HG03039 (cell line): ENCODE data around the gene OR4S2.

ENCODE experiments used
- ATAC-seq: cut with Tn5 transposase; IDR thresholded peaks from one replicate; pipeline ENCODE4 v1.9.1; 2021; ENCODE audit warnings: mild to moderate bottlenecking, moderate library complexity; ENCODE audit not compliant: unreplicated experiment

The OR4S2 gene

DNA sequence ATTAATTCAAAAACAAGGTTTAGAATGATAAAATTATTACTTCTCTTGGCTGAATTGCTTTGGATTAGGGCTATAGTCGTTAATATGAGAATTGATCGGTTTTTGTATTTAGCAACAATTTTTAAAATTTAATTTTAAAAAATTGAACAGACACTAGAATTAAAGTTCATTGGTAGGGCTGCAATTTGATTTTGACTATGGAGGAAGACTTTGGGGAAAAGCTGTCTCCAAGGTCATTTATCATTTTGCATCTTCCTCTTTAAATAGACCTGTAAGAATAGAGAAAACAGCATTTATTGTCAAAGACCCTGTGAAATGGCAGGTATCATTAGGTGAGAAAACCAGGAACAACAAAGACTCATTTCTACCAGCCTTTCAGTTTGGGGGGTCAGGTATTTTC is at the start of gene OR4S2:
TSS of gene OR4S2 (plus strand) at position 301 of the 400 bp plus-strand sequence. CDS start 2,577 bp downstream, outside the sequence.
- no peak for ATAC-seq

DNA sequence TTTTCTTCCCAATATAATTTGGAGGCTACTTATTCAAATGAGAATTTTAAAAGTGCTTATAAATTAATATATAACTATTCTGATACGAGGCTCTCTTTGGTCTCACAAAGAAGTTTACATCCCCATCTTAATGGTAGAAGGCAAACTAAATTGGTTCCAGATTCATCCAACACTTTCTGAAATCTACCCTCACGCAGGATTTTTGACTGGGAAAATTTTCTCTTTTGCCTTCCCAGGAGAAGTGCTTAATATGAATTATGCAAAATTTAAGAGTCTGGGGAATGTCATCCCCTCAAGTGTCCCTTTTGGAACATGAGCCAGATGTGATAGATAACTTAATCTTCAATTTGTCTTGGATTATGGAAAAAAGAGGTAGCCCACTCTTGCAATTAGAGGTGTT is 40.6 kb upstream of the OR4S2 start, which contains the start of gene OR4C11:
TSS of gene OR4C11 (minus strand) at position 101 of the 400 bp plus-strand sequence. CDS start 3,272 bp downstream, outside the sequence.
- ATAC-seq = no peak

DNA sequence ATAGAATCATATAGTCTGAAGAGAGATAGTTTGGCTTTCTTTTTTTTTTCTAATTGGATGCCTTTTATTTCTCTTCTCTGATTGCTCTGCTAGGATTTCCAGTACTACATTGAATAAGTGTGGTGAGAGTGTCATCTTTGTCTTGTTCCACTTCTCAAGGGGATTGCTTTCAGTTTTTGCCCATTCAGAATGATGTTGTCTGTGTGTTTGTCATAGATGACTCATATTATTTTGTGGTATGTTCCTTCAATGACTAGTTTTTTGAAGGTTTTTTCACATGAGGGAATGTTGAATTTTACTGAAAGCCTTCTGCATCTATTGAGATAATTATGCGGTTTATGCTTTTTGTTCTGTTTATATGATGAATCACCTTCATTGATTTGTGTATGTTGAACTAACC is 23.6 kb upstream of the OR4S2 start:
- no peak for ATAC-seq

DNA sequence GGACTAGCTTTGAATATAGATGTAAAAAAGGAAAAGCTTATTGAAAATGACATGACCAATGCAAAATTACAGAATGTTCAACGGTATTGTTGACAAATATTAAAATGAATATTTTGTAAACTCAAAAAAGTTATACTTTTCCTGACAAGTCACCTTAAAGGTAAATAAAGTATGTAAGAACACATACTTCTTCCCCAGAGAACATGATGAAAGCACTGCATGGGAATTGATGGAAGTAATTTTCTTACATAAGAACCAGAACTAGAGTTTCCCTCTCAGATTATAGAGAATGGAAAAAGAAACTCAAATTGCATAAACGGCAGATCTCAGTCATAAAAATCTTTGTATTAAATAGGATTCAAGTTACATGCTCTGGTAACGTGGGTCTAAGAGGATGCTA is 13.3 kb upstream of the OR4S2 start, which contains the start of gene OR4P4:
TSS of gene OR4P4 (plus strand) at position 301 of the 400 bp plus-strand sequence.
- ATAC-seq = no peak

DNA sequence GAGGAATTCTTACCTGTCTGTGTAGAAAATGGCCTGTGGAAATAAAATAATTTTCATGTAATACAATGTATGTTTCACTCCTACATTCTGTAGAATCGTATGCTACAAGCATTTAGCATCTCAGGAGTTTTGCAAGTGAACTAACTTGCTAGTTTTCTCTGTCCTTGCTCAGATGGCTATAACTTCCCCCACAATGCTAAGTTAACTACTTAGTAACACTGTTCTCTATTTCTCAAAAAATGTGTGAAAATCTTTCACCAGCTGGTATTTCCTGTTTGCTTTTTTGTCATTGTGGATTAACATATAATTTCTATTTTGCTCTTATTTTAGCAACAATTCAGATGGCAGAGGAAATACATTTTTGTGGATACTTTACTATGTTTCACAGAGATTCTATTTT is 4.4 kb downstream of the OR4S2 start:
- ATAC-seq = no peak

GRCh38 chr11:55655096-55655495 is 7.0 kb downstream of the OR4S2 start:
- no peak for ATAC-seq

DNA sequence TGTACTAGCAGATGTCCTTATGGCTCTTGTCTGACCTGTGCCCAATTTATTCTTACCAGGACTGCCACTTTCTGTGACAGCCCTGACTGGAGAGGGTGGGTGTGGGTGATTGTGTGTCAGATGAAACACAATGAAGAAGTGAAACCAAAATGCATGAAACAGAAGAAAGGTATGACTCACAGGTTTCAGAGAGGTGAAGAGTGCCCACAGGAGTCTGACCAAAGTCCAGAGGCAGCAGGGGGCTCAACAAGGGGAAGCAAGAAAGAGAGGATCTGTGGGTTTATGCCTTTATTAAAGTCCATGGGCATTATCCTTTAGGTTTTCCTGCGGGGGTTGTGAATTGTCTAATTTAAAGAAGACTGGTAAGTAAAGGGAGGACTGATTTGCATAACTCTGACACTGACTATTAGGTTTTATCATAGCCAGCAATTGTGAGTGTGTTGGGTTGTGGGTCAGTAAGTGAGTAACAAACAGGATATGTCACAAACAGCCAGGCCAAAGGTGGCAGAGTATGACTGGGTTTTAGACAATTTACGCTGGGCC is 10.0 kb downstream of the OR4S2 start:
- ATAC-seq = peak; percentile 97

- ATAC-seq = peak; percentile 29
Observed at GRCh38 chr11:55658608-55659007, 10.5 kb downstream of the OR4S2 start.

- ATAC-seq = no peak
Observed at GRCh38 chr11:55661901-55662300, 13.8 kb downstream of the OR4S2 start, which contains the start of gene OR4C6. Gene OR4C6 (plus strand): TSS chr11:55662201. CDS start chr11:55665167, 2,966 bp downstream.

DNA sequence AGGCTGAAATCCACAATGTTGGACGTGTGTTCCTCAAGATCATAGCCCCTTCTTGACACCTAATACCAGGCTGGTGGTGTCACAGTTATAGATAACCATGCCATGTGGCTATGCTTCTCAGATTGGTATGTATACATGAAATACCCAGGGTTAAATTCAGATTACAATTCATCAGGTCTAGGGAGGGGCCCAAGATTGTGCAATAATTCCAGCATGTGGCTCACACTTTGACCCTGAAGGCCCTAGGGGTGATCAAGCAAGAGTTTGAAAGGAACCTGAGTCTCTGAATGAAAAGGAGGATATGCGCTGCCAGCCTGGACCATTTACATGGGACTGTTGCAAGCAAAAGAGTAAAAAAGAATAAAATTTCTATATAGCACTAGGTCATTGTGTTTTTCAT is 21.2 kb downstream of the OR4S2 start:
- ATAC-seq = no peak

GRCh38 chr11:55673860-55674259 is 25.7 kb downstream of the OR4S2 start:
- no peak for ATAC-seq

- peak; percentile 51 for ATAC-seq
Observed at GRCh38 chr11:55697817-55698216, 49.7 kb downstream of the OR4S2 start.

GRCh38 chr11:55701429-55701828 is 53.3 kb downstream of the OR4S2 start:
- no peak for ATAC-seq
